ENCODE data around the gene MAGI2.

The MAGI2 gene

GRCh38 chr7:78198756-78199155 is 1254.7 kb downstream of the MAGI2 start:
- no peak for DNase-seq

GRCh38 chr7:78197447-78197846 is 1256.0 kb downstream of the MAGI2 start:
- no peak for DNase-seq

- DNase-seq: no peak
These were observed 1258.2 kb downstream of the MAGI2 start for GRCh38 chr7:78195281-78195680.

- no peak for DNase-seq
These were observed 1258.9 kb downstream of the MAGI2 start for GRCh38 chr7:78194611-78195010.

- DNase-seq: no peak
These were observed 1261.9 kb downstream of the MAGI2 start for GRCh38 chr7:78191475-78192079.

- DNase-seq: no peak
These were observed 1263.7 kb downstream of the MAGI2 start for GRCh38 chr7:78189762-78190161.

GRCh38 chr7:78185149-78185745 is 1268.2 kb downstream of the MAGI2 start:
- DNase-seq: no peak

- no peak for DNase-seq
These were observed 1269.2 kb downstream of the MAGI2 start for GRCh38 chr7:78184299-78184698.

GRCh38 chr7:78179827-78180477 is 1273.5 kb downstream of the MAGI2 start:
- no peak for DNase-seq

- no peak for DNase-seq
These were observed 1274.3 kb downstream of the MAGI2 start for GRCh38 chr7:78179211-78179610.

GRCh38 chr7:78178319-78178718 is 1275.1 kb downstream of the MAGI2 start:
- DNase-seq: no peak

- no peak for DNase-seq
These were observed 1277.3 kb downstream of the MAGI2 start for GRCh38 chr7:78176171-78176570.

GRCh38 chr7:78175330-78176100 is 1278.0 kb downstream of the MAGI2 start:
- DNase-seq: no peak

GRCh38 chr7:78173666-78174065 is 1279.8 kb downstream of the MAGI2 start:
- DNase-seq: no peak

- no peak for DNase-seq
These were observed 1280.4 kb downstream of the MAGI2 start for GRCh38 chr7:78172933-78173591.

- no peak for DNase-seq
These were observed 1281.2 kb downstream of the MAGI2 start for GRCh38 chr7:78172267-78172757.

GRCh38 chr7:78171398-78171797 is 1282.1 kb downstream of the MAGI2 start:
- DNase-seq: no peak

- no peak for DNase-seq
These were observed 1282.7 kb downstream of the MAGI2 start for GRCh38 chr7:78170815-78171214.

GRCh38 chr7:78169992-78170391 is 1283.5 kb downstream of the MAGI2 start:
- DNase-seq: no peak

- no peak for DNase-seq
These were observed 1284.6 kb downstream of the MAGI2 start for GRCh38 chr7:78168865-78169264.

GRCh38 chr7:78167860-78168259 is 1285.6 kb downstream of the MAGI2 start:
- DNase-seq: no peak

- no peak for DNase-seq
These were observed 1287.6 kb downstream of the MAGI2 start for GRCh38 chr7:78165854-78166253.

GRCh38 chr7:78165454-78165853 is 1288.0 kb downstream of the MAGI2 start:
- no peak for DNase-seq
